Esophagus muscularis mucosa (tissue), 4 donors: ENCODE results near the gene MELK. TPM values are rescaled to one million over a fixed set of nuclear protein-coding genes. Genes with fewer than 3 reads are reported as not detected.
"Not testable (repeated sequence)": the region's sequence is repeated elsewhere in the genome, so short reads cannot be mapped to it uniquely, and the experiment has no call there.

Experiments
- DNase-seq: peaks from one replicate; pipeline ENCODE4 v3.0.0-alpha.2; 2017; ENCODE audit errors: extremely low spot score
- H3K27ac ChIP-seq, 4 donors: fragments of 200-600 bp; sonication (generic); replicated peaks in 1 of 4; 1 replicate in 3 of 4; 2 replicates in 1 of 4; pipeline ENCODE4 v1.5.1; 2016 to 2019; ENCODE audit warnings: mild to moderate bottlenecking in 1 of 4
- H3K27me3 ChIP-seq, 4 donors: fragments of 200-600 bp; sonication (generic); one replicate each; pipeline versions ENCODE4 v1.5.1 to v1.6.0; 2016 to 2019
- H3K36me3 ChIP-seq, 4 donors: fragments of 200-600 bp; sonication (generic); one replicate each; pipeline ENCODE4 v1.5.1; 2016 to 2019
- H3K4me1 ChIP-seq, 4 donors: fragments of 200-600 bp; sonication (generic); one replicate each; pipeline ENCODE4 v1.5.1; 2016 to 2019
- H3K4me3 ChIP-seq, 4 donors: fragments of 200-600 bp; sonication (generic); 1 replicate in 2 of 4; 2 replicates in 2 of 4; pipeline ENCODE4 v1.5.1; 2016 to 2019; ENCODE audit warnings: mild to moderate bottlenecking in 4 of 4, moderate library complexity in 1 of 4
- H3K9me3 ChIP-seq, 4 donors: fragments of 200-600 bp; sonication (generic); 1 replicate in 3 of 4; 2 replicates in 1 of 4; pipeline ENCODE4 v1.5.1; 2016 to 2019
- EP300 ChIP-seq: sonication (generic); formaldehyde crosslinking; IDR thresholded peaks from one replicate; pipeline ENCODE4 v1.6.1; 2017; ENCODE audit warnings: antibody characterized with exemption
- POLR2A ChIP-seq: fragments of 450-650 bp; IDR thresholded peaks from one replicate; pipeline ENCODE4 v1.6.1; 2017; ENCODE audit warnings: antibody characterized with exemption, moderate library complexity, mild to moderate bottlenecking, low read depth
- POLR2AphosphoS5 ChIP-seq, 2 donors: sonication (generic); formaldehyde crosslinking; IDR thresholded peaks; one replicate each; pipeline ENCODE4 v1.6.1; 2017; ENCODE audit warnings: antibody characterized with exemption in 2 of 2
- WGBS: methylation state at CpG from one replicate; pipeline ENCODE4 v1.1.5; 2018; 5-methylcytosine and 5-hydroxymethylcytosine counted together
- intact Hi-C: fragments of 100-400 bp; cut with DNase I; formaldehyde crosslinking; loops from one replicate; pipeline ENCODE4 v1.15.1; 2023
- total RNA-seq, 4 donors: library from RNA; depleted of rRNA; stranded (reverse); fragments of >200 nt; gene quantifications; one replicate each; pipeline versions ENCODE4 v1.1.0 to v1.2.1, GENCODE V29; 2016
- TF ChIP-seq, protein P1 (sequence below), 3 experiments: fragments of 200-600 bp in 2 of 3; fragments of 450-650 bp in 1 of 3; sonication (generic) in 2 of 3; IDR thresholded peaks; one replicate each; pipeline ENCODE4 v1.5.1; 2017 to 2019; ENCODE audit warnings: antibody characterized with exemption in 3 of 3, mild to moderate bottlenecking in 2 of 3, moderate library complexity in 1 of 3

Gene MELK
- total RNA-seq = under 1 TPM in 3 of 4 donors, not detected in 1; 0.13 to 0.66 (median 0.17) TPM

DNA sequence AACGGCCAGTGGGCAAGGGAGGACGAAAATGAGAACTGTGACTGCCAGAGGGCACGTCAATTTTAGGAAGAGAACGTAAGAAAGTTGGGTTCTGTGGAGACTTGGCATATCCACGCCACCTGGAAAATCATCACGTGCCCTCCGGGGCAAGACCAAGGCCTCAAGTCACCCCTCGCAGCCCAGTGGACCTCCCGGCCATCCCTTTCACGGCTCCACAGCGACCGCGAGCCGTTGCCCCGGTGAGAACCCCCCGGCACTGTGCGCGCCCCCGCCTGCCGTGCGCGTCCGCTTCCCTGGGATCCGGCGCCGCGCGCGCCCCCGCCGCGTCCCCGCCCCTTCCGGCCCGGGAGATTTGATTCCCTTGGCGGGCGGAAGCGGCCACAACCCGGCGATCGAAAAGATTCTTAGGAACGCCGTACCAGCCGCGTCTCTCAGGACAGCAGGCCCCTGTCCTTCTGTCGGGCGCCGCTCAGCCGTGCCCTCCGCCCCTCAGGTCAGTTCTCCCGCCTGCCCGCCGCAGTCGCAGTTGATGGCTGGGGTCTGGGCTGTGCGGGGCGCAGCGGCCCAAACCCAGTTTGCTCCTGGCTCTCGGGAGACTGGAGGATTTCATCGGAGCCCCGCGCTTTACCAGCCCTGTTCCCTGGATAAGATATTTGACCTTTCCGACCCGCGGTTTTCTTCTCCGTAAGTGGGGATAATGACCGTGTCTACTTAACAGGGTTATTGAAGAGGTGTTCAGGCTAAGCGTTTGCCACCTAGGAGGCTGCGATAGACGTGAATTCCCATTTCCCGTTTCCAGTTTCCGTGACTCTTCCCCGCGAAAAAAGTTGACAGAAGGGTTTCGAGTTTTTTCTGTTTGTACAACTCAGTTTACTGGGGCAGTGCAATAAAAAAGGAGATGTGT lies at the start of gene MELK:
Gene MELK, plus strand, starts transcription at position 381 of the 904 bp plus-strand sequence. CDS start 8,787 bp downstream, outside the sequence.
- Histone ChIP-seq H3K27me3 (no peaks in the 10 kb centered on the region), H3K27ac (peak within 1 kb of the TSS; percentile 17 to 73 (median 66)), H3K4me3 (peak within 1 kb of the TSS; percentile 70 to 89 (median 77)), H3K4me1 (peaks cover 13 to 18% (median 17%) of the 10 kb centered on the region in 4 donors), H3K36me3 (no peaks in the 10 kb centered on the region), H3K9me3 (no peaks in the 10 kb centered on the region)
- WGBS = under 1% methylated on average over 32 of the region's 74 CpGs
- intact Hi-C loops = no loop called here
- peak; percentile 93 for DNase-seq
- TF ChIP-seq EP300 (no peak), POLR2AphosphoS5 (IDR thresholded peaks at IDR 0.05) (peak; percentile 67 to 74)

DNA sequence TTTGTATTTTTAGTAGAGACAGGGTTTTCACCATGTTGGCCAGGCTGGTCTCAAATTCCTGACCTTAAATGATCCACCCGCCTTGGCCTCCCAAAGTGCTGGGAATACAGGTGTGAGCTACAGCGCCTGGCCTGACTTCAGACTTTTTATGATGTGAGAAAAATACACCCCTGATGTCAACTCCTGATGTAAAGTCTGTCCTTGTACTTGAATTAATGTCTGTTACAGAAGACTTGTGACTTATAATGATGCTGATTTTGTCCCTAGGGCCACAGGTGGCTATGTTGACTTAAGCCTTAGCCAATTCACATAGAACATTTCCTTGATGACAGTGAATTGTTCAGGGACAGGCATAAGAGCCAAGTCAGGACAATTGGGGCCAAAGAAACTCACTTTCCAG lies 42.5 kb upstream of the MELK start:
- TF ChIP-seq EP300 (no peak), POLR2A (no peak), POLR2AphosphoS5 (IDR thresholded peaks at IDR 0.05) (no peak)
- TF ChIP-seq, protein P1, sequence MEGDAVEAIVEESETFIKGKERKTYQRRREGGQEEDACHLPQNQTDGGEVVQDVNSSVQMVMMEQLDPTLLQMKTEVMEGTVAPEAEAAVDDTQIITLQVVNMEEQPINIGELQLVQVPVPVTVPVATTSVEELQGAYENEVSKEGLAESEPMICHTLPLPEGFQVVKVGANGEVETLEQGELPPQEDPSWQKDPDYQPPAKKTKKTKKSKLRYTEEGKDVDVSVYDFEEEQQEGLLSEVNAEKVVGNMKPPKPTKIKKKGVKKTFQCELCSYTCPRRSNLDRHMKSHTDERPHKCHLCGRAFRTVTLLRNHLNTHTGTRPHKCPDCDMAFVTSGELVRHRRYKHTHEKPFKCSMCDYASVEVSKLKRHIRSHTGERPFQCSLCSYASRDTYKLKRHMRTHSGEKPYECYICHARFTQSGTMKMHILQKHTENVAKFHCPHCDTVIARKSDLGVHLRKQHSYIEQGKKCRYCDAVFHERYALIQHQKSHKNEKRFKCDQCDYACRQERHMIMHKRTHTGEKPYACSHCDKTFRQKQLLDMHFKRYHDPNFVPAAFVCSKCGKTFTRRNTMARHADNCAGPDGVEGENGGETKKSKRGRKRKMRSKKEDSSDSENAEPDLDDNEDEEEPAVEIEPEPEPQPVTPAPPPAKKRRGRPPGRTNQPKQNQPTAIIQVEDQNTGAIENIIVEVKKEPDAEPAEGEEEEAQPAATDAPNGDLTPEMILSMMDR (IDR thresholded peaks at IDR 0.05) = no peak
- H3K9me3 ChIP-seq = no peaks in the 10 kb centered on the region
- no peak for DNase-seq
- H3K4me1 ChIP-seq = no peaks in the 10 kb centered on the region
- no peaks in the 10 kb centered on the region for H3K27me3 ChIP-seq
- no peak overlapping the region for H3K4me3 ChIP-seq
- H3K27ac ChIP-seq = no peak overlapping the region
- intact Hi-C loops = no loop called here
- 76% methylated on average over 2 of the region's 2 CpGs for WGBS
- no peaks in the 10 kb centered on the region for H3K36me3 ChIP-seq

DNA sequence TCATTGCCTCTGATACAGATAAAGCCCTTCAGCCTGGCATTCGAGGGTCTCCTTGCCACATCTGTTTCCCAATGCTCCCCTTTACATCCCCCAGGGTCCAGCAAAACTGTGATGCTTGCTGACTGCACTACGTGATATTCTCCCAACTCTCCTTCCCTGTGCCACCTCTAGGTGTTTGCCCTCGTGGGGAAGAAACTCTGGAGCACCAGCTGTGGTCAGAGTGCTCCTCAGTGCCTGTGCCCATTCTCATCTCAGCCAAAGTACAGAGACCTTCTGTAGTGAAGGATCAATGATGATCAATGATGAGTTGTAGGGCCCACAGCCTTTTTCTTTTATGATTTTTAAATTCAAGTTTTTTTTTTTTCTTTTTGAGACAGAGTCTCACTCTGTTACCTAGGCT lies 40.3 kb upstream of the MELK start:
- no peaks in the 10 kb centered on the region for H3K4me1 ChIP-seq
- no peaks in the 10 kb centered on the region for H3K27me3 ChIP-seq
- TF ChIP-seq EP300 (no peak), POLR2A (no peak)
- intact Hi-C loops = no loop called here
- no peak overlapping the region for H3K27ac ChIP-seq
- H3K36me3 ChIP-seq = no peaks in the 10 kb centered on the region
- no peak overlapping the region for H3K4me3 ChIP-seq
- no peaks in the 10 kb centered on the region for H3K9me3 ChIP-seq
- DNase-seq = no peak
- 72% methylated on average over 3 of the region's 3 CpGs for WGBS

DNA sequence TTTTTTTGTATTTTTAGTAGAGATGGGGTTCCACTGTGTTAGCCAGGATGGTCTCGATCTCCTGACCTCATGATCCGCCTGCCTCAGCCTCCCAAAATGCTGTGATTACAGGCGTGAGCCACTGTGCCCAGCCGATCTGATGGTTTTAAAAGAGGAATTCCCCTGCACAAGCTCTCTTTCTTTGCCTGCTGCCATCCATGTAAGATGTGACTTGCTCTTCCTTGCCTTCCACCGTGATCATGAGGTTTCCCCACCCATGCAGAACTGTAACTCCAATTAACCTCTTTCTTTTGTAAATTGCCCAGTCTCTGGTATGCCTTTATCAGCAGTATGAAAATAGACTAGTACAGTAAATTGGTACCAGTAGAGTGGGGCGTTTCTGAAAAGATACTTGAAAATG lies 39.0 kb upstream of the MELK start:
- H3K27me3 ChIP-seq, intact Hi-C loops, H3K4me3 ChIP-seq, H3K27ac ChIP-seq, H3K4me1 ChIP-seq, DNase-seq, H3K9me3 ChIP-seq, H3K36me3 ChIP-seq: not testable (repeated sequence)
- 80% methylated on average over 5 of the region's 6 CpGs for WGBS

GRCh38 chr9:36535107-36535506 lies 37.6 kb upstream of the MELK start:
- Histone ChIP-seq H3K27ac (no peak overlapping the region), H3K9me3 (no peaks in the 10 kb centered on the region), H3K4me3 (no peak overlapping the region), H3K4me1 (no peaks in the 10 kb centered on the region), H3K36me3 (no peaks in the 10 kb centered on the region), H3K27me3 (no peaks in the 10 kb centered on the region)
- DNase-seq = no peak
- intact Hi-C loops = no loop called here
- WGBS = 100% methylated on average over 1 of the region's 1 CpG
- TF ChIP-seq POLR2A = no peak
- TF ChIP-seq EP300 = no peak
- TF ChIP-seq, protein P1 (IDR thresholded peaks at IDR 0.05) = no peak
- no peak for TF ChIP-seq POLR2AphosphoS5 (IDR thresholded peaks at IDR 0.05)

- TF ChIP-seq POLR2A (no peak), POLR2AphosphoS5 (IDR thresholded peaks at IDR 0.05) (no peak), EP300 (no peak)
- TF ChIP-seq, protein P1 (IDR thresholded peaks at IDR 0.05) = no peak
- intact Hi-C loops = no loop called here
- Histone ChIP-seq H3K27me3 (no peaks in the 10 kb centered on the region), H3K9me3 (no peaks in the 10 kb centered on the region), H3K4me1 (no peaks in the 10 kb centered on the region), H3K36me3 (no peaks in the 10 kb centered on the region), H3K4me3 (no peak overlapping the region), H3K27ac (no peak overlapping the region)
- 89% methylated on average over 4 of the region's 4 CpGs for WGBS
- DNase-seq = no peak
These were observed 34.8 kb upstream of the MELK start for GRCh38 chr9:36537861-36538260.
